Liver (tissue), 9 donors: ENCODE results near the gene OSBPL9. TPM values are rescaled to one million over a fixed set of nuclear protein-coding genes. Genes with fewer than 3 reads are reported as not detected.

Source experiments
- DNase-seq: peaks from one replicate; pipeline ENCODE4 v3.0.0-alpha.2; 2017; ENCODE audit warnings: low spot score
- H3K27ac ChIP-seq, 2 donors: one replicate each; pipeline ENCODE4 v1.7.0; 2013; ENCODE audit warnings: inconsistent platforms in 2 of 2, low read length in 2 of 2, control low read depth in 1 of 2, low read depth in 1 of 2, mild to moderate bottlenecking in 1 of 2
- H3K27me3 ChIP-seq, 4 donors: one replicate each; pipeline versions ENCODE4 v1.6.1 to v1.7.0; 2013; ENCODE audit warnings: low read length in 3 of 4, inconsistent platforms in 1 of 4, mild to moderate bottlenecking in 1 of 4, moderate library complexity in 1 of 4; ENCODE audit not compliant: control insufficient read depth in 4 of 4, insufficient read depth in 4 of 4
- H3K36me3 ChIP-seq, 4 donors: one replicate each; pipeline versions ENCODE4 v1.6.1 to v1.7.0; 2013; ENCODE audit warnings: low read length in 3 of 4, mild to moderate bottlenecking in 3 of 4, low read depth in 1 of 4, moderate library complexity in 1 of 4; ENCODE audit not compliant: control insufficient read depth in 4 of 4, insufficient read depth in 3 of 4
- H3K4me1 ChIP-seq, 4 donors: one replicate each; pipeline versions ENCODE4 v1.6.1 to v1.7.0; 2013; ENCODE audit warnings: low read length in 3 of 4, mild to moderate bottlenecking in 3 of 4, moderate library complexity in 1 of 4; ENCODE audit not compliant: control insufficient read depth in 4 of 4, insufficient read depth in 4 of 4
- H3K4me3 ChIP-seq, 3 donors: one replicate each; pipeline versions ENCODE4 v1.6.1 to v1.7.0; 2013; ENCODE audit warnings: low read length in 3 of 3, control low read depth in 1 of 3, low read depth in 1 of 3, mild to moderate bottlenecking in 1 of 3
- H3K9ac ChIP-seq, 2 donors: one replicate each; pipeline ENCODE4 v1.7.0; 2013; ENCODE audit warnings: low read length in 2 of 2, mild to moderate bottlenecking in 2 of 2, moderate library complexity in 2 of 2, control low read depth in 1 of 2, low read depth in 1 of 2
- H3K9me3 ChIP-seq, 4 donors: one replicate each; pipeline versions ENCODE4 v1.6.1 to v1.7.0; 2013; ENCODE audit warnings: low read length in 3 of 4; ENCODE audit not compliant: control insufficient read depth in 4 of 4
- ATF3 ChIP-seq: IDR thresholded peaks from 2 replicates; pipeline ENCODE4 v1.6.1; 2016; ENCODE audit warnings: antibody characterized with exemption
- CTCF ChIP-seq: fragments of 150-350 bp; IDR thresholded peaks from 2 replicates; pipeline ENCODE4 v1.5.1; 2017; ENCODE audit warnings: improper control_type of control experiment, low read depth, low read length; ENCODE audit not compliant: missing input control
- EGR1 ChIP-seq, 2 donors: IDR thresholded peaks; 2 replicates each; pipeline ENCODE4 v1.6.1; 2016 to 2018; ENCODE audit warnings: antibody characterized with exemption in 2 of 2, low read depth in 2 of 2
- FOXA1 ChIP-seq: IDR thresholded peaks from 2 replicates; pipeline ENCODE4 v1.6.1; 2016; ENCODE audit warnings: antibody characterized with exemption
- FOXA2 ChIP-seq: IDR thresholded peaks from 2 replicates; pipeline ENCODE4 v1.6.1; 2016; ENCODE audit warnings: antibody characterized with exemption
- GABPA ChIP-seq, 2 donors: IDR thresholded peaks in 1 of 2; conservative IDR thresholded peaks in 1 of 2; 2 replicates each; pipeline ENCODE4 v1.6.1; 2016; ENCODE audit warnings: antibody characterized with exemption in 2 of 2, mild to moderate bottlenecking in 1 of 2, moderate library complexity in 1 of 2
- HNF4A ChIP-seq, 2 donors: conservative IDR thresholded peaks; 2 replicates each; pipeline ENCODE4 v1.6.1; 2016; ENCODE audit warnings: antibody characterized with exemption in 2 of 2, mild to moderate bottlenecking in 2 of 2
- HNF4G ChIP-seq: IDR thresholded peaks from 2 replicates; pipeline ENCODE4 v1.6.1; 2016; ENCODE audit warnings: antibody characterized with exemption
- JUND ChIP-seq, 2 donors: IDR thresholded peaks; 2 replicates each; pipeline ENCODE4 v1.6.1; 2016; ENCODE audit warnings: antibody characterized with exemption in 2 of 2
- NR2F2 ChIP-seq: IDR thresholded peaks from 2 replicates; pipeline ENCODE4 v1.6.1; 2016; ENCODE audit warnings: antibody characterized with exemption
- RAD21 ChIP-seq, 2 donors: IDR thresholded peaks; 2 replicates each; pipeline ENCODE4 v1.6.1; 2016; ENCODE audit warnings: antibody characterized with exemption in 2 of 2, mild to moderate bottlenecking in 2 of 2
- REST ChIP-seq: IDR thresholded peaks from 2 replicates; pipeline ENCODE4 v1.6.1; 2016; ENCODE audit warnings: antibody characterized with exemption, mild to moderate bottlenecking
- RXRA ChIP-seq, 2 donors: IDR thresholded peaks; 2 replicates each; pipeline ENCODE4 v1.6.1; 2017 to 2018; ENCODE audit warnings: antibody characterized with exemption in 2 of 2, mild to moderate bottlenecking in 1 of 2
- SP1 ChIP-seq: IDR thresholded peaks from 2 replicates; pipeline ENCODE4 v1.6.1; 2018; ENCODE audit warnings: antibody characterized with exemption, mild to moderate bottlenecking
- TAF1 ChIP-seq: conservative IDR thresholded peaks from 2 replicates; pipeline ENCODE4 v1.6.1; 2016; ENCODE audit warnings: antibody characterized with exemption, mild to moderate bottlenecking
- YY1 ChIP-seq: IDR thresholded peaks from 2 replicates; pipeline ENCODE4 v1.6.1; 2016; ENCODE audit warnings: antibody characterized with exemption, mild to moderate bottlenecking
- ZBTB33 ChIP-seq: IDR thresholded peaks from 2 replicates; pipeline ENCODE4 v1.6.1; 2016; ENCODE audit warnings: antibody characterized with exemption
- WGBS: extraction: QIAGEN DNeasy Blood & Tissue Kit; methylation state at CpG from one replicate; pipeline ENCODE4 v1.1.7; 2013; 5-methylcytosine and 5-hydroxymethylcytosine counted together
- polyA plus RNA-seq, 2 donors: library from polyadenylated mRNA; stranded (reverse) in 1 of 2; unstranded in 1 of 2; fragments of 200-250 nt in 1 of 2; fragments of >200 nt in 1 of 2; fragmentation: Nextera tagmentation in 1 of 2; extraction: Ambion mirVana in 1 of 2; gene quantifications; one replicate each; pipeline versions ENCODE4 v1.2.1 to v1.2.3, GENCODE V29; 2013 to 2015
- total RNA-seq, 2 donors: library from RNA; depleted of rRNA; stranded (reverse); fragments of >200 nt; gene quantifications; one replicate each; pipeline ENCODE4 v1.2.3, GENCODE V29; 2014
- TF ChIP-seq, protein P1 (sequence below): IDR thresholded peaks from 2 replicates; pipeline ENCODE4 v1.6.1; 2016; ENCODE audit warnings: antibody characterized with exemption
- donor health status: healthy.
- donor health status: healthy.
- donor health status: healthy.
- donor health status: healthy.
- donor health status: healthy.

OSBPL9 gene
- total and polyA plus RNA-seq, 4 donors: 52.1 to 129 (median 60.4) TPM

- Histone ChIP-seq H3K9me3 (no peaks in the 10 kb centered on the region), H3K27ac (no peak overlapping the region), H3K36me3 (no peaks in the 10 kb centered on the region), H3K4me3 (no peak overlapping the region), H3K27me3 (no peaks in the 10 kb centered on the region), H3K4me1 (peaks cover 2 to 5% (median 4%) of the 10 kb centered on the region in 4 donors), H3K9ac (no peak overlapping the region)
- DNase-seq: no peak
- TF ChIP-seq SP1 (no peak), YY1 (peak; percentile 12), CTCF (peak; percentile 56), RXRA (IDR thresholded peaks at IDR 0.05) (no peak), EGR1 (IDR thresholded peaks at IDR 0.05; ENCODE audit: low read depth in 2 of 2) (no peak), RAD21 (IDR thresholded peaks at IDR 0.05) (peak; percentile 87 to 89)
- 73% methylated on average over 2 of the region's 2 CpGs for WGBS
Measured at GRCh38 chr1:51627672-51628071, 10.8 kb downstream of the OSBPL9 start.

GRCh38 chr1:51628715-51629590 lies 12.1 kb downstream of the OSBPL9 start:
- WGBS: 97% methylated on average over 8 of the region's 8 CpGs
- H3K4me1 ChIP-seq: peaks cover 0 to 4% (median under 1%) of the 10 kb centered on the region in 4 donors

More at GRCh38 chr1:51628715-51629590, 12.1 kb downstream of the OSBPL9 start:
- H3K27me3 ChIP-seq: no peaks in the 10 kb centered on the region
- no peaks in the 10 kb centered on the region for H3K36me3 ChIP-seq
- H3K9me3 ChIP-seq: no peaks in the 10 kb centered on the region
- no peak for TF ChIP-seq TAF1
- TF ChIP-seq FOXA1: no peak
- TF ChIP-seq SP1: no peak
- TF ChIP-seq EGR1 (IDR thresholded peaks at IDR 0.05; ENCODE audit: low read depth in 2 of 2): no peak
- no peak for TF ChIP-seq ATF3
- TF ChIP-seq, protein P1, sequence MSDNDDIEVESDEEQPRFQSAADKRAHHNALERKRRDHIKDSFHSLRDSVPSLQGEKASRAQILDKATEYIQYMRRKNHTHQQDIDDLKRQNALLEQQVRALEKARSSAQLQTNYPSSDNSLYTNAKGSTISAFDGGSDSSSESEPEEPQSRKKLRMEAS: no peak
- TF ChIP-seq JUND (IDR thresholded peaks at IDR 0.05): no peak
- TF ChIP-seq GABPA (IDR thresholded peaks at IDR 0.05 in 1 of 2, conservative IDR thresholded peaks at IDR 0.05 in 1 of 2): no peak
- no peak for TF ChIP-seq CTCF
- no peak for TF ChIP-seq YY1
- no peak for TF ChIP-seq REST
- TF ChIP-seq FOXA2: no peak
- no peak for TF ChIP-seq RAD21 (IDR thresholded peaks at IDR 0.05)
- TF ChIP-seq NR2F2: no peak
- no peak for TF ChIP-seq HNF4A (conservative IDR thresholded peaks at IDR 0.05)
- TF ChIP-seq ZBTB33: no peak
- no peak for TF ChIP-seq HNF4G
- TF ChIP-seq RXRA (IDR thresholded peaks at IDR 0.05): no peak
- no peak for DNase-seq
- H3K9ac ChIP-seq: no peak overlapping the region
- no peak overlapping the region for H3K4me3 ChIP-seq
- no peak overlapping the region for H3K27ac ChIP-seq
